Measurements from ENCODE around the gene ULBP3.

ULBP3 gene

GRCh38 chr6:150068720-150069648 lies at the start of gene ULBP3:
Gene ULBP3 (minus strand): TSS chr6:150069121. CDS start chr6:150069066, 55 bp downstream.
- DNase-seq: peak; percentile 90

- peak; percentile 16 for DNase-seq
Observed at GRCh38 chr6:150118627-150119026, 49.7 kb upstream of the ULBP3 start.

GRCh38 chr6:150118203-150118602 lies 49.3 kb upstream of the ULBP3 start:
- no peak for DNase-seq

GRCh38 chr6:150116200-150116800 lies 47.4 kb upstream of the ULBP3 start:
- DNase-seq: no peak

GRCh38 chr6:150115769-150116168 lies 46.8 kb upstream of the ULBP3 start:
- no peak for DNase-seq

- no peak for DNase-seq
Observed at GRCh38 chr6:150112233-150112632, 43.3 kb upstream of the ULBP3 start.

- no peak for DNase-seq
Observed at GRCh38 chr6:150102750-150103270, 33.9 kb upstream of the ULBP3 start.

- no peak for DNase-seq
Observed at GRCh38 chr6:150100745-150101144, 31.8 kb upstream of the ULBP3 start.

- no peak for DNase-seq
Observed at GRCh38 chr6:150099953-150100352, 31.0 kb upstream of the ULBP3 start.

GRCh38 chr6:150099546-150099945 lies 30.6 kb upstream of the ULBP3 start:
- DNase-seq: no peak

GRCh38 chr6:150098155-150098554 lies 29.2 kb upstream of the ULBP3 start:
- DNase-seq: no peak

- DNase-seq: peak; percentile 46
Observed at GRCh38 chr6:150093397-150093796, 24.5 kb upstream of the ULBP3 start.

GRCh38 chr6:150091476-150091875 lies 22.6 kb upstream of the ULBP3 start:
- no peak for DNase-seq

- no peak for DNase-seq
Observed at GRCh38 chr6:150090328-150090727, 21.4 kb upstream of the ULBP3 start.

GRCh38 chr6:150088481-150089154 lies 19.7 kb upstream of the ULBP3 start:
- DNase-seq: no peak

GRCh38 chr6:150087336-150087735 lies 18.4 kb upstream of the ULBP3 start:
- no peak for DNase-seq

- no peak for DNase-seq
Observed at GRCh38 chr6:150086026-150086425, 17.1 kb upstream of the ULBP3 start.

GRCh38 chr6:150084426-150084825 lies 15.5 kb upstream of the ULBP3 start:
- no peak for DNase-seq

- DNase-seq: no peak
Observed at GRCh38 chr6:150083839-150084238, 14.9 kb upstream of the ULBP3 start.

- DNase-seq: no peak
Observed at GRCh38 chr6:150081702-150082101, 12.8 kb upstream of the ULBP3 start.

GRCh38 chr6:150079604-150080003 lies 10.7 kb upstream of the ULBP3 start:
- no peak for DNase-seq

- DNase-seq: no peak
Observed at GRCh38 chr6:150078788-150079187, 9.9 kb upstream of the ULBP3 start.

- DNase-seq: peak; percentile 36
Observed at GRCh38 chr6:150076196-150076893, 7.4 kb upstream of the ULBP3 start.
